ENCODE data around the gene CD55.

The CD55 gene

GRCh38 chr1:207316141-207316540, 5.3 kb upstream of the CD55 start:
- Histone ChIP-seq H4K20me1 (ENCODE audit: control insufficient read depth, insufficient read depth, low read depth, low read length) (no peaks in the 10 kb centered on the region), H3K27ac (ENCODE audit: low read depth, low read length) (no peak overlapping the region), H3K27me3 (ENCODE audit: control insufficient read depth, low read length) (no peaks in the 10 kb centered on the region), H3F3A (ENCODE audit: control insufficient read depth, insufficient read depth) (peaks cover 16% of the 10 kb centered on the region), H3K36me3 (ENCODE audit: control insufficient read depth, low read length) (no peaks in the 10 kb centered on the region), H3K9me2 (replicated peaks; ENCODE audit: control insufficient read depth, low read length) (no peaks in the 10 kb centered on the region), H3K4me1 (ENCODE audit: control insufficient read depth, low read length) (peaks cover 39% of the 10 kb centered on the region), H3K9me3 (ENCODE audit: control insufficient read depth, insufficient read depth, low read length) (no peaks in the 10 kb centered on the region), H3K4me3 (ENCODE audit: low read length) (0 out of 2 replicates have a peak overlapping the region, but pooled peaks have one; percentile 16), H3K4me2 (ENCODE audit: low read length) (peak overlapping the region; percentile 48), H3K79me2 (ENCODE audit: control insufficient read depth, low read length) (no peaks in the 10 kb centered on the region; the same call in 1 of the 2 replicates)
- TF ChIP-seq EZH2phosphoT487 (IDR thresholded peaks at IDR 0.05; ENCODE audit: borderline replicate concordance, low read length), result no peak
- TF ChIP-seq, protein P1, sequence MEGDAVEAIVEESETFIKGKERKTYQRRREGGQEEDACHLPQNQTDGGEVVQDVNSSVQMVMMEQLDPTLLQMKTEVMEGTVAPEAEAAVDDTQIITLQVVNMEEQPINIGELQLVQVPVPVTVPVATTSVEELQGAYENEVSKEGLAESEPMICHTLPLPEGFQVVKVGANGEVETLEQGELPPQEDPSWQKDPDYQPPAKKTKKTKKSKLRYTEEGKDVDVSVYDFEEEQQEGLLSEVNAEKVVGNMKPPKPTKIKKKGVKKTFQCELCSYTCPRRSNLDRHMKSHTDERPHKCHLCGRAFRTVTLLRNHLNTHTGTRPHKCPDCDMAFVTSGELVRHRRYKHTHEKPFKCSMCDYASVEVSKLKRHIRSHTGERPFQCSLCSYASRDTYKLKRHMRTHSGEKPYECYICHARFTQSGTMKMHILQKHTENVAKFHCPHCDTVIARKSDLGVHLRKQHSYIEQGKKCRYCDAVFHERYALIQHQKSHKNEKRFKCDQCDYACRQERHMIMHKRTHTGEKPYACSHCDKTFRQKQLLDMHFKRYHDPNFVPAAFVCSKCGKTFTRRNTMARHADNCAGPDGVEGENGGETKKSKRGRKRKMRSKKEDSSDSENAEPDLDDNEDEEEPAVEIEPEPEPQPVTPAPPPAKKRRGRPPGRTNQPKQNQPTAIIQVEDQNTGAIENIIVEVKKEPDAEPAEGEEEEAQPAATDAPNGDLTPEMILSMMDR (IDR thresholded peaks at IDR 0.05; ENCODE audit: low read depth, low read length, poor library complexity, severe bottlenecking), result no peak

DNA sequence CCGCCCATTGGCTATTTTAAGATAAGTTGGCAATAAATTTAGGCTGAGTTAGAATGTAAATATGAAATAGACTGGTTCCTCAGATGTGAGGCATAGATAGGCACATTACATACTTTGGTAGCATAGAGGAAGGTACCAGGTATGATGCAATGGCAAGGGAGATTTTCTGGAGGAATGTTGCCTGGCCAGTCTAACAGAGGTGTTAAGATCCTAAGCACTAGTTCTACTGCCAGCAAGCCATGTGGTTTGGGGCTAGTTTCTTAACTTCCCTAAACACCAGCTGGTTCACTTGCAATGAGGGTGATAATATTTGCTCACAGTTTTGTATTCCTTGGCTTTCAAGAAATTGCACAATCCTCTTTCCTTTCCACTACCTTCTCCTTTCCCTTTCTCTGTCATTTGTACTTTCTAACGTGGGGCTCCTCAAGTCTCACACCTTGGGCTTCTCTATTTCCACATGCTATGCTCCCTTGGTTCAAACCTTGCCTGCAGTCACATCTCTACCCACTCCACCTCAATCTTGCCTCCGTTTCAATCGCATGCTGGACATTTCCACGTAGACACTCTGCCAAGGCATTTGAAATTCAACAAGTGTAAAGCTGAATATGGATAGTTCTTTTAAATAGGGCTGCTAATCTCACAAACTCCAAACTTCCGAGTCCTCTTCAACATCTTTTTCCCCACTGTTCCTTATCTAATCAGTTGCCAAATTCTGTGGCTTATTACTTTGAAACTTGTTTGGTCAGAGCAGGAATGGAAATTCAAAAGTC, 4.7 kb upstream of the CD55 start:
- Histone ChIP-seq H3K4me3 (ENCODE audit: low read length) (peak overlapping the region; percentile 16; the same call in 1 of the 2 replicates), H3K36me3 (ENCODE audit: control insufficient read depth, low read length) (peaks cover 2% of the 10 kb centered on the region), H3K4me1 (ENCODE audit: control insufficient read depth, low read length) (peaks cover 38% of the 10 kb centered on the region), H3F3A (ENCODE audit: control insufficient read depth, insufficient read depth) (peaks cover 16% of the 10 kb centered on the region), H3K9me3 (ENCODE audit: control insufficient read depth, insufficient read depth, low read length) (no peaks in the 10 kb centered on the region), H3K27ac (ENCODE audit: low read depth, low read length) (peak overlapping the region; percentile 9; the same call in 1 of the 2 replicates), H3K4me2 (ENCODE audit: low read length) (peak overlapping the region; percentile 48), H3K9me2 (replicated peaks; ENCODE audit: control insufficient read depth, low read length) (no peaks in the 10 kb centered on the region), H4K20me1 (ENCODE audit: control insufficient read depth, insufficient read depth, low read depth, low read length) (no peaks in the 10 kb centered on the region), H3K79me2 (ENCODE audit: control insufficient read depth, low read length) (peaks cover 2% of the 10 kb centered on the region), H3K27me3 (ENCODE audit: control insufficient read depth, low read length) (no peaks in the 10 kb centered on the region)
- TF ChIP-seq, protein P1 (IDR thresholded peaks at IDR 0.05; ENCODE audit: low read depth, low read length, poor library complexity, severe bottlenecking), result no peak

- Histone ChIP-seq H3K4me3 (ENCODE audit: low read length) (no peak overlapping the region), H3K79me2 (ENCODE audit: control insufficient read depth, low read length) (peaks cover 10% of the 10 kb centered on the region), H3K9me2 (replicated peaks; ENCODE audit: control insufficient read depth, low read length) (no peaks in the 10 kb centered on the region), H3K9me3 (ENCODE audit: control insufficient read depth, insufficient read depth, low read length) (no peaks in the 10 kb centered on the region), H3K4me2 (ENCODE audit: low read length) (peak overlapping the region; percentile 48), H3K27me3 (ENCODE audit: control insufficient read depth, low read length) (no peaks in the 10 kb centered on the region), H3F3A (ENCODE audit: control insufficient read depth, insufficient read depth) (peaks cover 15% of the 10 kb centered on the region), H4K20me1 (ENCODE audit: control insufficient read depth, insufficient read depth, low read depth, low read length) (no peaks in the 10 kb centered on the region), H3K4me1 (ENCODE audit: control insufficient read depth, low read length) (peaks cover 40% of the 10 kb centered on the region), H3K27ac (ENCODE audit: low read depth, low read length) (peak overlapping the region; percentile 14), H3K36me3 (ENCODE audit: control insufficient read depth, low read length) (peaks cover 9% of the 10 kb centered on the region)
- TF ChIP-seq, protein P1 (IDR thresholded peaks at IDR 0.05; ENCODE audit: low read depth, low read length, poor library complexity, severe bottlenecking), result no peak
- no peak for TF ChIP-seq EZH2phosphoT487 (IDR thresholded peaks at IDR 0.05; ENCODE audit: borderline replicate concordance, low read length)
Measured at GRCh38 chr1:207317561-207317960, 3.9 kb upstream of the CD55 start.
